Muscle layer of duodenum (tissue), 2 donors: ENCODE data around the gene BTBD18.

ENCODE experiments used
- H3K27ac ChIP-seq: one replicate; pipeline ENCODE4 v1.7.0; 2013; ENCODE audit warnings: mild to moderate bottlenecking, low read length
- H3K27me3 ChIP-seq: one replicate; pipeline ENCODE4 v1.7.0; 2013; ENCODE audit warnings: low read depth, mild to moderate bottlenecking, control low read depth, low read length
- H3K36me3 ChIP-seq, 2 donors: one replicate each; pipeline ENCODE4 v1.7.0; 2013; ENCODE audit warnings: low read length in 2 of 2, control low read depth in 1 of 2, mild to moderate bottlenecking in 1 of 2; ENCODE audit not compliant: insufficient read depth in 2 of 2, control insufficient read depth in 1 of 2
- H3K4me1 ChIP-seq, 2 donors: one replicate each; pipeline ENCODE4 v1.7.0; 2013; ENCODE audit warnings: low read length in 2 of 2, mild to moderate bottlenecking in 2 of 2, control low read depth in 1 of 2, moderate library complexity in 1 of 2; ENCODE audit not compliant: insufficient read depth in 2 of 2, control insufficient read depth in 1 of 2
- H3K4me3 ChIP-seq, 2 donors: one replicate each; pipeline ENCODE4 v1.7.0; 2013; ENCODE audit warnings: low read length in 2 of 2, low read depth in 1 of 2, mild to moderate bottlenecking in 1 of 2
- H3K9me3 ChIP-seq, 2 donors: one replicate each; pipeline ENCODE4 v1.7.0; 2013; ENCODE audit warnings: low read length in 2 of 2, control low read depth in 1 of 2, mild to moderate bottlenecking in 1 of 2; ENCODE audit not compliant: control insufficient read depth in 1 of 2
- donor health status: healthy.

BTBD18 gene

DNA sequence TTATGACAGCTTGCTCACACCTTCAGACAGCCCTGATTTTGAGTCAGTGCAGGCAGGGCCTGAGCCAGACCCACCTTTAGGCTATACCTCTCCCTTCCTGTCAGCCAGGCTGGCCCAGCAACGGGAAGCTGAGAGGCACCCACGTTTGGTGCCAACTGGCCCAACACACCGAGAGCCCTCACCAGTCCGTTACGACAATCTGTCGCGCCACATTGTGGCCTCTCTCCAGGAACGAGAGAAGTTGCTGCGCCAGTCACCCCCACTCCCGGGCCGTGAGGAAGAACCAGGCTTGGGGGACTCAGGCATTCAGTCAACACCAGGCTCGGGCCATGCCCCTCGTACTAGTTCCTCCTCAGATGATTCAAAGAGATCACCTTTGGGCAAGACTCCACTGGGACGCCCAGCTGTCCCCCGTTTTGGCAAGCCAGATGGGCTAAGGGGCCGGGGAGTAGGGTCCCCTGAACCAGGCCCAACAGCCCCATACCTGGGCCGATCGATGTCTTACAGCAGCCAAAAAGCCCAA is 52.7 kb downstream of the BTBD18 start:
- Histone ChIP-seq H3K4me3 (no peak overlapping the region), H3K4me1 (no peaks in the 10 kb centered on the region), H3K36me3 (peaks cover 44 to 76% of the 10 kb centered on the region in 2 donors), H3K27ac (no peak overlapping the region), H3K27me3 (no peaks in the 10 kb centered on the region), H3K9me3 (no peaks in the 10 kb centered on the region)
